ENCODE results near the gene PRDM15. TPM values are rescaled to one million over a fixed set of nuclear protein-coding genes. Genes with fewer than 3 reads are reported as not detected.

PRDM15 gene
- polyA plus RNA-seq, 3 donors, result 0.19 to 19.0 (median 0.74) TPM

GRCh38 chr21:41839387-41840000 is 39.6 kb downstream of the PRDM15 start:
- H3K27ac Mint-ChIP-seq, result no peak overlapping the region
- Histone ChIP-seq H3K27me3 (ENCODE audit: control insufficient read depth in 2 of 2, insufficient read depth in 2 of 2, low read length in 2 of 2) (no peaks in the 10 kb centered on the region), H3K4me2 (replicated peaks; ENCODE audit: extremely low read depth, low read length, poor library complexity, severe bottlenecking) (no peak overlapping the region), H3K79me2 (ENCODE audit: insufficient read depth, low read length) (no peaks in the 10 kb centered on the region), H2AFZ (ENCODE audit: insufficient read depth, low read depth, low read length, poor library complexity, severe bottlenecking) (no peak overlapping the region), H3K36me3 (replicated peaks in 1 of 2; ENCODE audit: control insufficient read depth in 1 of 2, insufficient read depth in 2 of 2, low read length in 2 of 2) (peaks cover 46 to 74% of the 10 kb centered on the region in 2 donors), H3K4me1 (ENCODE audit: control insufficient read depth in 1 of 2, insufficient read depth in 2 of 2, low read length in 2 of 2) (no peaks in the 10 kb centered on the region), H4K20me1 (ENCODE audit: insufficient read depth, low read length) (no peaks in the 10 kb centered on the region), H3K4me3 (replicated peaks in 1 of 3; ENCODE audit: low read depth in 2 of 3, low read length in 3 of 3) (no peak overlapping the region), H3K9me3 (replicated peaks in 1 of 2; ENCODE audit: control insufficient read depth in 1 of 2, insufficient read depth in 1 of 2, low read length in 2 of 2) (no peaks in the 10 kb centered on the region), H3K9ac (ENCODE audit: insufficient read depth, low read length, poor library complexity, severe bottlenecking) (no peak overlapping the region), H3K27ac (ENCODE audit: low read depth in 1 of 2, low read length in 2 of 2) (no peak overlapping the region)
- H3K4me3 Mint-ChIP-seq, result no peak overlapping the region
- peaks cover 0 to 3% (median 2%) of the 10 kb centered on the region in 3 donors for H3K27me3 Mint-ChIP-seq (ENCODE audit: low read depth in 3 of 3)
- 97% methylated on average over 17 of the region's 21 CpGs for WGBS (ENCODE audit: insufficient coverage)
- DNase-seq, result no peak
- TF ChIP-seq CTCF (IDR thresholded peaks at IDR 0.05), result no peak
- intact Hi-C loops (cut with micrococcal nuclease), result no loop called here
- H3K9me3 Mint-ChIP-seq, result peaks cover 7 to 15% (median 11%) of the 10 kb centered on the region in 7 donors
- no peaks in the 10 kb centered on the region for H3K4me1 Mint-ChIP-seq
- H3K36me3 Mint-ChIP-seq, result peaks cover 56 to 79% of the 10 kb centered on the region in 2 donors

DNA sequence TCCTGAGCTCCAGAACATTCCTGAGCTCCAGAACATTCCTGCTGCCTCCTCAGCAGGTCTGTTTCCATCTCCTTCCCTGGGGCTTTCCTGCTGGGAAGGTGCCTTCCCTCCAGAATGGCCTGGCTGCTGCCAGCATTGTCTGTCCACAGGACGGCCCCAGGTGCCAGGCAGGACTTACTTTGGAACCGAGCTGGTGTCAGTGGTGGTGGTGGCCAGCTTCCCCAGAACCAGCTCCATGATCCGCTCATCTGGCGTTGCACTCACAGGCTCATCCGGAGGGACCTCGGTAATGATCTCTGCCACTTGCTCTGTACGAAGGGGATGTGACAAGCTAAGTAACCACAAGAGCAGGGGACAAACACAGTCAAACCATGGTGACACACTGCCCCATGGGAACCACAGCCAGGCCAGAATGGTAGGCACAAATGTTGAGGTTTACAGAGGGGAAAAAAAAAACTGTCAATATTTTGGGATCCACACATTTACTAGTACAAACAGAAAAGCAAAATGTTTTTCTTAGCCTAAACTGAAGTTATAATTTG is 41.3 kb downstream of the PRDM15 start:
- Histone ChIP-seq H4K20me1 (ENCODE audit: insufficient read depth, low read length) (no peaks in the 10 kb centered on the region), H3K9me3 (replicated peaks in 1 of 2; ENCODE audit: control insufficient read depth in 1 of 2, insufficient read depth in 1 of 2, low read length in 2 of 2) (no peaks in the 10 kb centered on the region), H3K4me1 (ENCODE audit: control insufficient read depth in 1 of 2, insufficient read depth in 2 of 2, low read length in 2 of 2) (no peaks in the 10 kb centered on the region), H3K4me2 (replicated peaks; ENCODE audit: extremely low read depth, low read length, poor library complexity, severe bottlenecking) (no peak overlapping the region), H3K9ac (ENCODE audit: insufficient read depth, low read length, poor library complexity, severe bottlenecking) (no peak overlapping the region), H3K4me3 (replicated peaks in 1 of 3; ENCODE audit: low read depth in 2 of 3, low read length in 3 of 3) (no peak overlapping the region), H3K27me3 (ENCODE audit: control insufficient read depth in 2 of 2, insufficient read depth in 2 of 2, low read length in 2 of 2) (no peaks in the 10 kb centered on the region), H3K36me3 (replicated peaks in 1 of 2; ENCODE audit: control insufficient read depth in 1 of 2, insufficient read depth in 2 of 2, low read length in 2 of 2) (peaks cover 49 to 79% of the 10 kb centered on the region in 2 donors), H3K27ac (ENCODE audit: low read depth in 1 of 2, low read length in 2 of 2) (no peak overlapping the region), H3K79me2 (ENCODE audit: insufficient read depth, low read length) (no peaks in the 10 kb centered on the region), H2AFZ (ENCODE audit: insufficient read depth, low read depth, low read length, poor library complexity, severe bottlenecking) (no peak overlapping the region)
- TF ChIP-seq CTCF (IDR thresholded peaks at IDR 0.05), result no peak
- H3K36me3 Mint-ChIP-seq, result peaks cover 60 to 75% of the 10 kb centered on the region in 2 donors
- H3K27me3 Mint-ChIP-seq (ENCODE audit: low read depth in 3 of 3), result peaks cover 0 to 2% (median 1%) of the 10 kb centered on the region in 3 donors
- WGBS (ENCODE audit: insufficient coverage), result 88% methylated on average over 7 of the region's 7 CpGs
- DNase-seq, result no peak
- H3K27ac Mint-ChIP-seq, result peak overlapping the region in 1 of 7 donors; percentile 66
- H3K9me3 Mint-ChIP-seq, result peaks cover 7 to 12% (median 11%) of the 10 kb centered on the region in 7 donors
- no peak overlapping the region for H3K4me3 Mint-ChIP-seq
- intact Hi-C loops (cut with micrococcal nuclease), result no loop called here
- H3K4me1 Mint-ChIP-seq, result no peaks in the 10 kb centered on the region
